Measurements from ENCODE around the gene LIN9.

LIN9 gene

DNA sequence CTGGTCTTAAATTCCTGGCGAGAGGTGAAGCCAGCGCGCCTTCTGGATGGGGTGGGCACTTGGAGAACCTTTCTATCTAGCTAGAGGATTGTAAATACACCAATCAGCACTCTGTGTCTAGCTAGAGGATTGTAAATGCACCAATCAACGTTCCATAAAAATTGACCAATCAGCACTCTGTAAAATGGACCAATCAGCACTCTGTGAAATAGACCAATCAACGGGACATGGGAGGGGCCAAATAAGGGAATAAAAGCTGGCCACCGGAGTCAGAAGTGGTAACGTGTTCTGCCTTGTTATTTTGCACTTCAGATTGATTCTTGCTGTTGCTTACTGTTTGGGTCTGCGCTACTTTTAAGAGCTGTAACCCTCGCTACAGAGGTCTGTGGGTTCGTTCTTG, 12.0 kb upstream of the LIN9 start:
- no peak for DNase-seq

DNA sequence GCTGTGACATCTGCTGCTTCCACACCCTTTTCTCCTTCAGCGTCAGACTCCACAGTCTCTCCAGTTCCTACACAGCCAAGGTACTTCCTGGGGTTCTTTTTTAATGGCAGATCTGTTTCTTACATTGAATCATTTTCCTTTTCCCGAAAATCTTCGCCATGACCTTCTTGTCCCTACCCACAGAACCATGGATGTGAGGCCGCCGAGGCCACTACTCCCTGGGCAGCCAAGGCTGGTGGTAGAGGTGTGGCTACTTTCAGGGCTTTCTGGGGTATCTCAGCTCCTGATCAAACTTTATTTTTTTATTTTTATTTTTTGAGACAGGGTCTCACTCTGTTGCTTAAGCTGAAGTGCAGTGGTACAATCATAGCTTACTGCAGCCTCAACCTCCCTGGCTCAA, 9.5 kb upstream of the LIN9 start:
- no peak for DNase-seq

DNA sequence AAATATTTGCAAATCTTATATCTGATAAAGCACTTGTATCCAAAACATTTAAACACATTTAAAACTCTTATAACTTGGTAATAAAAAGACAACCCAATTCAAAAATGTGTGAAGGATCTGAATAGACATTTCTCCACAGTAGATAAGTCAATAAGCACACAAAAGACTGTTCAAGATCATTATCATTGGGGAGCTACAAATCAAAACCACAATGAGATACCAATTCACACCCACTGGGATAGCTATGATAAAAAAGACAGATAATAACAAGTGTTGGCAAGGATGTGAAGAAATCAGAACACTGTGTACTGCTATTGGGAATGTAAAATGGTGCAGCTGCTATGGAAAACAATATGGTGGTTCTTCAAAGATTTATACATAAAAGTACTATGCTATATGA, 5.1 kb upstream of the LIN9 start:
- DNase-seq, result no peak

DNA sequence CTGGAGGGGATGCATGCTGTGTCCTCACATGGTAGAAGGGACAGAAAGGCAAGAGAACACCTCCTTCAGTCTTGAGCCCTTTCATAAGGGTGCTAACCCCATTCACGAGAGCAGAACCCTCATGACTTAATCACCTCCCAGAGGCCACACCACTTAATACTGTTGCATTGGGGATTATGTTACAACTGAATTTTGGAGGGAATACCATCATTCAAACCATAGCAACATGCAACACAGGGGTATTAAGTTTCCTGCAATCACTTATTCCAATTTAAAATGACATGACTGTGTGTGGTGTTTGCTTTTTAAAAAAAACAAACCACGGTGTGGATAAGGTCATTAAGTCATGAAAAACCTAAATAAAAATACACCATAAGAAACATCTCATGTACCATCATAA, 3.1 kb upstream of the LIN9 start:
- no peak for DNase-seq

DNA sequence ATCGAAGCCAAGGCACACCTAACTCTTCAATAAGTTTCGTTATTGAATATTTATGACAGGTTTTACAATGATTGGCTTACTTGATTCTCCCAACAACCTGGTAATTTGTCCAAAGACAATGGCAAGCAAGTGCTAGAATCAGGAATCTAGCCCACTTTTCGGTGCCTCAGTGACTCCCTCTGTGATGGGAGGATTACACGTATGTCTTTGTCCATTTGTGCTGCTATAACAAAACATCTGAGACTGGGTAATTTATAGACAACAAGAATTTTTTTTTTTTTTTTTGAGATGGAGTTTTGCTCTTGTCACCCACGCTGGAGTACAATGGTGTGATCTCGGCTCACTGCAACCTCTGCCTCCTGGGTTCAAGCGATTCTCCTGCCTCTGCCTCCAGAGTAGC, 2.4 kb upstream of the LIN9 start:
- DNase-seq, result no peak

DNA sequence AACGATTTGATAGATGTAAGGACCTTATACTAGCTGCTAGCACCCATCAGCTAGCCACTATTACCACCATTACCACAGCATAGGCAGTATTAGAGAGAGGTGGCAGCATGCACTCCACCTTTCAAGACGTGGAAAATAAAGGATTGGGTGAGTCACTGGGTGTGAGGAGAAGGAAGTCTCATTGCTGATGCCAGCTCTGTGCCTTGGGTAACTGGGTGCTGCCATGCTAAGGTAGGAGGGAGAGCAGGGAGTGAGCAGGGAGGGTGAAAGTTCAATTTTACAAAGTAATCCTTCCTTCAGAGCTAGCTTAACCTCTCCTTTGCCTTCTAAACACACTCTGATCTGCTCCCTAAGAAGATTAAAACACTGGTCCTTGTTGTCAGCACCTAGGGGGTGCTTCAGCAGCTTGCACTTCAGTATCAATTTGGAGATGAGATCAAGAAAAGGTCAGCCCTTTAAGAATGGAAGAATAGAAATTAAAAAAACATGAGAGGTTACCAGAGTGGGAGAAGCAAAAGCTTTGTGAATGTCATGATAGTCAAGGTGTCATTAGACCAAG, 1.8 kb upstream of the LIN9 start:
- no peak for DNase-seq

DNA sequence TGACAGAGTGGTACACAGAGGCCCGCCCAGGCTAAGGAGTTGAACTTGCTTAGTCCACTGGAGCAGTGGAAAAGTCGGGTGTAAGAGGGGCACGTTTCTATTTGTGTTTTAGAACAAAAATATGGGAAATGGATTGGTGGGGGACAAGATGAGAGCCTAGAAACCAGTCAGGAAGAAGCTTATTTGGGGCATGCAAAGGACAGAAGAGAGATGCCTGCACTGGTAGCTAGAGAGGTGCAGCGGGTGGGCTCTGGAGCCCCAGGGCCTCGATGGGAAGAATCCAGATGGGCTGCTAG, 1.2 kb upstream of the LIN9 start:
- no peak for DNase-seq

DNA sequence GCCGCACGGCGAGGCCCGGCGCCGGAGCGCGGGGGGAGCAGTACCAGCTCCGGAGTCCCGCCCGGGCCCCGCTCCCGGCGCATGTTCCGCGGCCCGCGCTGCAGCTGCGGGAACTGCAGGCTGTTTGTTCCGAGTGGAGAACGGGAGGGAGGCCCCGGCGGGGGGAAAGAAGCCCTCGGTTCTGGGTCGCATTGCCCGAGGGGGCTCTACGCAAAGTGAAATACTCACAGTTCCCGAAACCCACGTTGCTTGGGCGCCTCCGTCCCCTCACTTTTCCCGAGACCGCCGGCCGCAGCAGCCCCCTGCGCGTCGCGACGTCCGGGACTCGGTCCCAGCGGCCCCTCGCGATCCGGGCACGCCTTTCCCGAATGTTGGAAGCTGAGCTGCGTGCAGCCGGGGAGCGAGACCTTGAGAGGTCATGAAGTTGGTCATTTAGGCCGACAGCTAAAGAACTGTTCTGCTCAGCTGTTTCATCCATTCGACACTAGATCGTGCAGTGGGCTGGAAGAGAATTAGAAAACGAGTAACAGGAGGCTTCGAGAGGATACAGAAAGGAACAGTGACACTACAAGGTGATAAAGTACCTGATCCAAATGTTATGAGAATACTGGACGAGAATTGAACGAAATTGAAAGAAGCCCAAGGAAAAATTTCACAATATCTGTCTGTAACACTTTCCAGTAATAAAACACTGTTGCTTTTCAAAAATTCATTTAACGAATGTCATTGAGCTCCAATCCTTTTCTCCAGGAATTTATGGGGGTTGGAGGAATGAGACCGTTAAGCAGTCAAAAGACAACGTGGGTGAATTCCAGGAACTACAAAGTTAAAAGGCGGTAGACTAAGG, 657 bp upstream of the LIN9 start:
- DNase-seq, result peak in 1 of 4 experiments; percentile 39

DNA sequence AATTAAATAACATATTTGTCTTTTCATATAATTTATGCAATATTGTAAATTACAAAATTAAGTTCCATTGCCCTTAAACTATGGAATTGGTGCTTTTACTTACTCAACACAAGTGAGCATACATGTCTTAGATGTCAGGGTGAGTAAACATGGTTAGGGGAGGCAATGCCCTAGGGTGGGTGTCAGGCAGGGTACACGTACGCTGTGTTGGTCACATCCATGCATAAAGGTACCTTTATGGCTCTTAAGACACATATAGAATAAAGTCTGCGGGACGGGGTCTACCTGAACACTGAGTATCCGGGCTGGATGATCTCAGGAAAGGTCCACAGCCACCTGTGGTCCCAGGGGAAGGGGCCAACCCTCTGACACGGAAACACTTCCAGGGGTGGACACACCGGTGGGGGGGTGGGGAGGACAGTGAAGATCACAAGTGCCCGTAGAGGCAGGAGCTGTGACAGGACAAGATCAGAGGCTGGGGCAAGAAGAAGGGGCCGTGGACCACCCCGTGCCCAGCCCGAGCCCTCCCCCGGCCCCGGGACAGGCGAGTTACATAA, 720 bp downstream of the LIN9 start:
- no peak for DNase-seq

DNA sequence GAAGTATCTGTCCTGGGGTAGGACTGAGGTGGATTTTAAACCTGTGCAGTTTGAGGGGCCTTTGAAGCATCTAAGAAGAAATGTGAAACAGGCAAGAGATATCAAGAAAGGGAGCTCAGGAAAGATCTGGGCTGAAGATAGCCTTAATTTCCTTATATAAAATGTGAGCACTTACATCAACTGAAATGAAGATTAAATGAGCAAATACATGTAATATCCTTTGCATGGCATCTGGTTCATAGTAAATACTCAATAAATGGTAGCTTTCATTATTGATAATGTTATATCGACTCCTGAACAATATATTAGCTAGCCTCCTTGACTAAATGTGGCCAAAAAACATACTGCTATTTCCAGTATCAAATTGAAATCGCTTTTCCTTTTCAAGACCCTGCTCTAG, 2.5 kb downstream of the LIN9 start:
- no peak for DNase-seq

DNA sequence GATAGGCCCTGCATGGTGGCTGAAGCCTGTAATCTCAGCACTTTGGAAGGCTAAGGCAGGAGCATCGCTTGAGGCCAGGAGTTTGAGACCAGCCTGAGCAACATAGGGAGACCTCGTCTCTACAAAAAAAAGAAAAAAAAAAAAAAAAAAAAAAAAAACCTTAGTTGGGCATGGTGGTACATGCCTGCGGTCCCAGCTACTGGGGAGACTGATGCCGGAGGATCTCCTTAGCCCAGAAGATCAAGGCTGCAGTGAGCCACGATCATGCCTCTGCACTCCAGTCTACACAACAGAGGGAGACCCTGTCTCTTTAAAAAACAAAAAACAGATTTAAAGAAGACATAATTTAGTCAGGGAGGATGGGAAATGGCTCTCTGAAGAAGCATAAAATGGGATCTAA, 3.8 kb downstream of the LIN9 start:
- no peak for DNase-seq

DNA sequence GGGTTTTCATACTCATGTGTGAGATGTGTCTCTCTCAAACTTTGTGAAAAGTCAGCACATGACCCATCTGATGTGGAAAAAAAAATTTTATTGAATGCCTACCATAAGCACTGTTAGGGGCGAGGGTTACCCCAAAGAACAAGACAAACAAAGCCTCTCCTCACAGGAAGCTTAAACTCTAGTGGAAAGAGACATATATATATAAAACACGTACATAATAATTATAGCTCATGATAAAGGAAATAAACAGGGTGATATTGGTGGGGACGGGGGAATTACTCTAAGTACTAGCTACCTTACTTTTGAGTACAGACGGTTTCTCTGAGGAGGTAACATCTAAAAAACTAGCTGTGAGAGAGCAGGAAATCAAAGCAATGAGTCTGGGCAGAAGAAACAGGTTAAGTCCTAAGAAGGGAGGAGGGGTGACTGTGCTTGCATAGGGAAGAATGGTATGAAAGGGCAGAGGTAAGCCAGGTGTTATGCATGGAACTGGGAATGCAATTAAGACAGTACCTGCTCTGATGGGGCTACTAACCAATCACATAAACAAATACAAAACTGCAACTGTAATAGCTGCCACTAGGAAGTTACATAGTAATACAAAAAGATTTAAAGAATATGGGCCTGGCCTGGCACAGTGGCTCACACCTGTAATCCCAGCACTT, 4.5 kb downstream of the LIN9 start:
- no peak for DNase-seq

DNA sequence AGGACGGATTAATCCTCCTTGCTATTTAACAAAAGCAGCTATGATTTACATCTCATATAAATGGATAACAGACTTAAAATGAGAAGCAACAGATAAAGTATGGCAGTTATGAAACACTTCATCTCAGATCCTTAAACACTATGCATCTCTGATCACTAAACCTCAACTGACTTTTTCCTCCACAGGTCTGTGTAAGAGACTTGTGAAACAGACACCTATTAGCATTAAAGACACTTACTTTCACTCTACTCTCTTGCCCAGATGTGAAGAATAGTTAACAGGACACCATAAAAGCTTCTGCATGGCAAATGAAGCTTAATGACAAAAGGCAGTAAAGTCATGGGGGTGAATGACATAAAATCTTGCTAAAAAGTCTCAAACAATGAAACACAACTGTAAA, 6.2 kb downstream of the LIN9 start:
- DNase-seq, result no peak

DNA sequence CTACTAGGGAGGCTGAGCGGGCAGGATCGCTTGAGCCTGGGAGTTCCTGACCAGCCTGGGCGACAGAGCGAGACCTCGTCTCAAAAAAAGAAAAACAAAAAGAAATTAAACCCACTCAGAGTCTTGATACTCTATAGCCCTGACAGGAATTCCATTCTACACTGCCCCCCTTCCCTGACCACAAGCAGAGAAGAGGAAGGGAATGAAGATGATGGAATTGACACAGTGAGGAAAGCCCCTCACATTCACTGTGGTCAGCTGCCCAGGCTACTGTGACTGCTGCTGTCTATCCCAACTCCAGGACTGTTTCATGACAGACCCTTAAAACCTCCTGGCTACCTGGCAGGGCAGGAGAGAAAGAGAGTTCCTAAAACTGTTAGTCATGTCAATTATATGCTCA, 12.1 kb downstream of the LIN9 start:
- DNase-seq, result no peak

DNA sequence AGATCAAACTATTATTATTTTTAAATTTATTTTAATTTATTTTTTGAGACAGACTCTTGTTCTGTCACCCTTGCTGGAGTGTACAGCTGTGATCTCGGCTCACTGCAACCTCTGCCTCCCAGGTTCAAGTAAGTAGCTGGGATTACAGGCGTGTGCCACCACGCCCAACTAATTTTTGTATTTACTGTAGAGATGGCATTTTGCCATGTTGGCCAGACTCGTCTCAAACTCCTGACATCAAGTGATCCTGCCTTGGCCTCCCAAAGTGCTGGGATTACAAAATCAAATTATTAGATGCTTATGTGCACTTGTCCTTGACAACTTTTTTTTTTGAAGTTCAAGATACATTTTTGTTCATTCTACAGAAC, 15.4 kb downstream of the LIN9 start:
- no peak for DNase-seq

DNA sequence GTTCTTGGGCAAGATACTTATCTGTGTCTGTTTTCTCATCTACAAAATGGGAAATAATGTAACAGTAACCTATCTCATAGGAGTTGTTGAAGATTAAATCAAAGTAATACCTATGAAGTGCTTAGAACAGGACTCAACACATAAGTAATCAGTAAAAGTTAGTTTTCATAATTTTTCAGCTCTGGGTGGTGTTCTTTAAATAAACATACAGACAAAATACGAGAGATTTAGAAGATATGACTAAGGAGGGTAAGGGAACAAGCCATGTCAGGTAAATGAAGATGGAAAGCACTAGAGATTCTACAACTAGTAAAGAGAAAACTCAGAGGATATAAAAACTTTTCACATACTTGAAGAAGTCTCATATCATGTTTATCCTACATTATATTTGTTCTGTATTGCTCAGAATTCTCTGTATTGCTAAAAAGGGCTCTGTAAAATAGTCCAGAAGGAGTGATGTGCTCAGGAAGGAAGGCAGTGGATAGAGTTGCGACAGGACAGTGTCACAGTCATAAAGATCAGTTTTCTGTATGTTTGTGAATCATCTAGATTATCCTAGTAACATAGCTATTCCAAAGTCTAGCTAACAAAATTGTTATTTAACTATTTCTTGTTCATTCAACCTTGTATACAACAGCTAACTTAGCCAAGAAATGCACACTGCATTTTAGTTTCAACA, 16.0 kb downstream of the LIN9 start:
- no peak for DNase-seq

DNA sequence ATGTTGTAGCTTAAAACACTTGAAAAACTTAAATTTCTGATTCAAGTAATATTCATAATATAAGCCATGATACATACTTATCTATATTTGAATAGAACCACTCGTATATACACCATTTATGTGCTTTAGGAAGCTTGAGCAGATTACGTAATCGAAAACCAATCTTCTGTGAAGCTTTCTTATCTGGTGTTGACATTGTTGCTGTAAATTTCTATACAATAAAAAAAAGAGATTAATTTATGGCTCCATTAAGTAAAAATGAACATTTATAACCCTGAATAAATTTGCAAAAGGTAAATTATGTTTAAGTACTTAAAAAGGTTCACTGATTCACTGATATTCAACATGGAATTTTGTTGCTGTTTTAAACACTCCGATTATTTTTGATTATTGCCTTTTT, 21.4 kb downstream of the LIN9 start:
- DNase-seq, result no peak

DNA sequence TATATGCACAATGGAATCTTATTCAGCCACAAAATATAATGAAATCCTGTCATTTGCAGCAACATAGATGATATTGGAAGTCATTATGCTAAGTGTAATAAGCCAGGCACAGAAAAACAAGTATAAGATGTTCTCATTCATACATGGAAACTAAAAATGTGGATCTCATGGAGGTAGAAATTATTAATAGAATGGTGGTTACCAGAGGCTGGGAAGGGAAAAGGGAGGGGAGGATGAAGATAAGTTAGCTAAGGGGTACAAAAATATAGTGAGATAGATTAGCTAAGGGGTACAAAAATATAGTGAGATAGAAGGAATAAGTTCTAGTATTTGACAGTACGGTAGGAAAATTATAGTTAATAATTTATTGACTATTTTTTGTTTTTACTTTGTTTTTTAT, 27.9 kb downstream of the LIN9 start:
- no peak for DNase-seq

DNA sequence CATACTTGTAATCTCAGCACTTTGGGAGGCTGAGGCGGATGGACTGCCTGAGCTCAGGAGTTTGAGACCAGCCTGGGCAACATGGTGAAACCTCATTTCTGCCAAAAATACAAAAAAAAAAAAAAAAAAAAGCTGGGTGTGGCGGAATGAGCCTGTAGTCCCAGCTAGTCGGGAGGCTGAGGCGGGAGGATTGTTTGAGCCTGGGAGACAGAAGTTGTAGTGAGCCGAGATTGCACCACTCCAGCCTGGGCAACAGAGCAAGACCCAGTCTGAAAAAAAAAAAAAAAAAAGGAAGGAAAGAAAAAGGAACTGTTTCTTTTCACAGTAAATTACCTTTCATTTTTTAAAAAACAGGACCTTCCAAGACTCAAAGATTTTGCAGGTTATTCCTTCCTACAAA, 29.5 kb downstream of the LIN9 start:
- no peak for DNase-seq

DNA sequence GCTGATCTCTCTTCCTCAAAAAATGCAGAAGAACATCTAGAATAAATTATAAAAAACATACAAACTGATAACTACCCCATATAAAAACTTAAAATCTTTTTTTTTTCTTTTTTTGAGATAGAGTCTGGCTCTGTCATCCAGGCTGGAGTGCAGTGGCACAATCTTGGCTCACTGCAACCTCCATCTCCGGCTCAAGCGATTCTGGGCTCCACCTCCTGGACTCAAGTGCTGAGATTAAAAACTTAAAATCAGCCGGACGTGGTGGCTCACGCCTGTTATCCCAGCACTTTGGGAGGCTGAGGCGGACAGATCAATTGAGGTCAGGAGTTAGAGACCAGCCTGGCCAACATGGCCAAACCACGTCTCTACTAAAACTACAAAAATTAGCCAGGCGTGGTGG, 31.1 kb downstream of the LIN9 start:
- no peak for DNase-seq

DNA sequence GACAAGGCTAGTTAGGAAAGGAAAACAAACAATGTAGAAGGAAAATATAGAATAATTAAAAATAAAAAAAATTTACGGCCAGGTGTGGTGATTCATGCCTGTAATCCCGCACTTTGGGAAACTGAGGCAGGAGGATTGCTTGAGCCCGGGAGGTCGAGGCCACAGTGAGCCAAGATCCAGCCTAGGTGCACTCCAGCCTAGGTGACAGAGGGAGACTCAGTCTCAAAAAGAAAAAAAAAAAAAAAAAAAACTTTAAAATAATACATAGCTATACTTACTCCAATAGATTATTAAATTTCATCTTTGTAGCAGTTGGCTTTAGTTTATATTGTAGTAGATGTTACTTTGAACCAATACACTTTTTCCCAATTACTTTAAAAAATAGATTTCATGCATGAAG, 32.0 kb downstream of the LIN9 start:
- no peak for DNase-seq

DNA sequence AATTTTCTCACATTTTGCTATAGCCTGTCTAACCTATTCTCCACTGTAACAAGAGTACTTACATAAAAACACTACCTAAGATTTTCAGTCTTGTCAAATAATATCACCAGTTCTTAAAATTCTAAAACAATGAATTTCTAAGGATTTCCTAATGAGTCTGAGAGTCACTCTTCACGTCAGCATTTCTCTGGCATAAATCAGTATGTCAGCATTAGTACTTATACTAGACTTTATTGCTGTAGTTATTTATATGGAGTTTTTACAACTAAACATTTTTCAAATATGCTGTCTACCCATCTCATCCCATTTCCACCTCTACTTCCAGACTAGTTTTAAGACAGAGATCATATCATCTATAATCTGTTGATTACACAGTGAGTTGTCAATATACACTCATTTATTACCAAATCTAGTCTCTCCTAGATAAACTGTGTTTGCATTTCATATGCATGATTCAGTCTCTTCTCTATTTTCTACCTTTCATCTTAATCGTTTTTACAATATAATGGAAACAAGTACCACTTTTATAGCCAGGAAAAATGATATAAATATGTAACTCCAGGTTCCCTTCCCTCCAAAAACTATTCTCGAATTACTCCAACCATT, 32.8 kb downstream of the LIN9 start:
- no peak for DNase-seq

DNA sequence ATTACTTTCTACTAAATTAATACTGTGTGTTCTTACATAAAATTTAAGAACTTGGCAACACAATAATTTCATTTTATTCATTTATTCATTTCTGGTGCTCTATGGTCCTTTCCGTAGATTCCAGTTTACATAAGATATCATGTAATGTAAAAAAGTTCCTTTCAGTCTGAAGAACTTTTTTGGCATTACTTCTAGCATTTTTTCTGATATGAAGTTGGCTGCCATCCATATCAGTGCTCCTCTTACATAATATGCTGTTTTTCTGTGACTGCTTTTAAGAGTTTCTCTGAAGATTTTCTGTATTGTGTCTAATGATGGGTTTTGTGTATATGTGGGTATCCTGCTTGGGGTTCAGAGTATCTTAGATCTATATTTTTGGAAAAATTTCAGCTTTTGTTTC, 34.8 kb downstream of the LIN9 start:
- DNase-seq, result no peak

Data from activated CD4-positive, CD25-positive, alpha-beta regulatory T cell (primary cell).